Right lobe of liver (tissue), 4 donors: Measurements from ENCODE around the gene RERE.

Source experiments
- POLR2A ChIP-seq: fragments of 450-650 bp; IDR thresholded peaks from one replicate; pipeline ENCODE4 v1.6.1; 2017; ENCODE audit warnings: antibody characterized with exemption, mild to moderate bottlenecking
- TF ChIP-seq, protein P1 (sequence below), 4 donors: fragments of 200-600 bp in 3 of 4; fragments of 450-650 bp in 1 of 4; IDR thresholded peaks; one replicate each; pipeline versions ENCODE4 v1.5.1 to v1.8.0; 2016 to 2022; ENCODE audit warnings: antibody characterized with exemption in 4 of 4, mild to moderate bottlenecking in 2 of 4
- donor health status: DM: no; HTN: no; CAD: no.
- donor health status: DM: no; HTN: no; CAD: no.
- donor health status: DM: no; HTN: yes; CAD: no.

DNA sequence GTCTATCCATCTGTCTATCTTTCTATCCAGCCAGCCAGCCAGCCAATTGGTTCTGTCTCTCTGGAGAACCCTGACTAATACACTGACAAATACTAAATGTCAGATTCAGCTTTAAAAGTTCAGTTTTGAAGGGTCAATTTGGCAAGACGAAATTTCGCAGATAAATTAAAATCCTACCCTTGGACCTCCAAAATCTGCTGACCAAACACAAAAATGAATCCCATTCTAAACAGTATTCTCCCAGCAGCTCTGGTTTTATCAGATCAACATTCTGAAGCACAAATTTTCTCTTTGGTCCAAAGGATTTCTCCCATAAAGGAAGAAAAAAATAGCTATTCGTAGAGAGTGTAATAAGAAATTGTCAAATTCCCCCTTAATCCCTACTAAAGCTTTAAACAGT, 248.6 kb downstream of the RERE start:
- TF ChIP-seq, protein P1, sequence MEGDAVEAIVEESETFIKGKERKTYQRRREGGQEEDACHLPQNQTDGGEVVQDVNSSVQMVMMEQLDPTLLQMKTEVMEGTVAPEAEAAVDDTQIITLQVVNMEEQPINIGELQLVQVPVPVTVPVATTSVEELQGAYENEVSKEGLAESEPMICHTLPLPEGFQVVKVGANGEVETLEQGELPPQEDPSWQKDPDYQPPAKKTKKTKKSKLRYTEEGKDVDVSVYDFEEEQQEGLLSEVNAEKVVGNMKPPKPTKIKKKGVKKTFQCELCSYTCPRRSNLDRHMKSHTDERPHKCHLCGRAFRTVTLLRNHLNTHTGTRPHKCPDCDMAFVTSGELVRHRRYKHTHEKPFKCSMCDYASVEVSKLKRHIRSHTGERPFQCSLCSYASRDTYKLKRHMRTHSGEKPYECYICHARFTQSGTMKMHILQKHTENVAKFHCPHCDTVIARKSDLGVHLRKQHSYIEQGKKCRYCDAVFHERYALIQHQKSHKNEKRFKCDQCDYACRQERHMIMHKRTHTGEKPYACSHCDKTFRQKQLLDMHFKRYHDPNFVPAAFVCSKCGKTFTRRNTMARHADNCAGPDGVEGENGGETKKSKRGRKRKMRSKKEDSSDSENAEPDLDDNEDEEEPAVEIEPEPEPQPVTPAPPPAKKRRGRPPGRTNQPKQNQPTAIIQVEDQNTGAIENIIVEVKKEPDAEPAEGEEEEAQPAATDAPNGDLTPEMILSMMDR (IDR thresholded peaks at IDR 0.05): no peak
- no peak for TF ChIP-seq POLR2A
